ENCODE data around the gene C1QTNF2. TPM values are rescaled to one million over a fixed set of nuclear protein-coding genes. Genes with fewer than 3 reads are reported as not detected.

Gene C1QTNF2
- total and polyA plus RNA-seq, 2 of the 13 experiments (the other 11 are each of a cell fraction or from before 2014, with no cell fraction given) = not detected

DNA sequence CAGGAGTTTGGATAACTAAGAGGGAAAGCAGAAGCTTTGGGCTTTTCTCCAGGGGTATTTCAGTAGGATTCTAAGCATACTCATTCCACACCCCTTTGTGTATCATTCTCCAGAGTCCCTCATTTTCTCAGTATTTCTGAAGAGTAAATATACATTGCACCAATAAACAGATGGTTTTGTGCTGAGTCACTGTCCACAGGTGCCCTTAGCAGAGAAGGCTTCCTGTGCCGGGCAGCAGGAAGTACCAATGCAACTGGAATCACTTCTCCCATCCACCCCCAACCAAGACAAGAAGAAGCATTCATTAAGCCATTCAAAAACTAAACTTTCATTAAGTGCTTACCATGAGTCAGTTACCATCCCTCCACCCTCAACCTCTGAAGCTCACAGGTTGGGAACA lies 54.5 kb downstream of the C1QTNF2 start (continued):
- TF ChIP-seq, protein P1, sequence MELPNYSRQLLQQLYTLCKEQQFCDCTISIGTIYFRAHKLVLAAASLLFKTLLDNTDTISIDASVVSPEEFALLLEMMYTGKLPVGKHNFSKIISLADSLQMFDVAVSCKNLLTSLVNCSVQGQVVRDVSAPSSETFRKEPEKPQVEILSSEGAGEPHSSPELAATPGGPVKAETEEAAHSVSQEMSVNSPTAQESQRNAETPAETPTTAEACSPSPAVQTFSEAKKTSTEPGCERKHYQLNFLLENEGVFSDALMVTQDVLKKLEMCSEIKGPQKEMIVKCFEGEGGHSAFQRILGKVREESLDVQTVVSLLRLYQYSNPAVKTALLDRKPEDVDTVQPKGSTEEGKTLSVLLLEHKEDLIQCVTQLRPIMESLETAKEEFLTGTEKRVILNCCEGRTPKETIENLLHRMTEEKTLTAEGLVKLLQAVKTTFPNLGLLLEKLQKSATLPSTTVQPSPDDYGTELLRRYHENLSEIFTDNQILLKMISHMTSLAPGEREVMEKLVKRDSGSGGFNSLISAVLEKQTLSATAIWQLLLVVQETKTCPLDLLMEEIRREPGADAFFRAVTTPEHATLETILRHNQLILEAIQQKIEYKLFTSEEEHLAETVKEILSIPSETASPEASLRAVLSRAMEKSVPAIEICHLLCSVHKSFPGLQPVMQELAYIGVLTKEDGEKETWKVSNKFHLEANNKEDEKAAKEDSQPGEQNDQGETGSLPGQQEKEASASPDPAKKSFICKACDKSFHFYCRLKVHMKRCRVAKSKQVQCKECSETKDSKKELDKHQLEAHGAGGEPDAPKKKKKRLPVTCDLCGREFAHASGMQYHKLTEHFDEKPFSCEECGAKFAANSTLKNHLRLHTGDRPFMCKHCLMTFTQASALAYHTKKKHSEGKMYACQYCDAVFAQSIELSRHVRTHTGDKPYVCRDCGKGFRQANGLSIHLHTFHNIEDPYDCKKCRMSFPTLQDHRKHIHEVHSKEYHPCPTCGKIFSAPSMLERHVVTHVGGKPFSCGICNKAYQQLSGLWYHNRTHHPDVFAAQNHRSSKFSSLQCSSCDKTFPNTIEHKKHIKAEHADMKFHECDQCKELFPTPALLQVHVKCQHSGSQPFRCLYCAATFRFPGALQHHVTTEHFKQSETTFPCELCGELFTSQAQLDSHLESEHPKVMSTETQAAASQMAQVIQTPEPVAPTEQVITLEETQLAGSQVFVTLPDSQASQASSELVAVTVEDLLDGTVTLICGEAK (IDR thresholded peaks at IDR 0.05) = no peak
- TF ChIP-seq, protein P1 (CRISPR knock-in tag; IDR thresholded peaks at IDR 0.05) = no peak
- no peak for TF ChIP-seq ZNF816 (CRISPR knock-in tag; IDR thresholded peaks at IDR 0.05; ENCODE audit: borderline replicate concordance)
- no peak for TF ChIP-seq DR1 (CRISPR knock-in tag; IDR thresholded peaks at IDR 0.05)
- TF ChIP-seq, protein P2, sequence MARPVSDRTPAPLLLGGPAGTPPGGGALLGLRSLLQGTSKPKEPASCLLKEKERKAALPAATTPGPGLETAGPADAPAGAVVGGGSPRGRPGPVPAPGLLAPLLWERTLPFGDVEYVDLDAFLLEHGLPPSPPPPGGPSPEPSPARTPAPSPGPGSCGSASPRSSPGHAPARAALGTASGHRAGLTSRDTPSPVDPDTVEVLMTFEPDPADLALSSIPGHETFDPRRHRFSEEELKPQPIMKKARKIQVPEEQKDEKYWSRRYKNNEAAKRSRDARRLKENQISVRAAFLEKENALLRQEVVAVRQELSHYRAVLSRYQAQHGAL (CRISPR knock-in tag; IDR thresholded peaks at IDR 0.05; ENCODE audit: not compliant biosample characterization) = no peak
- TF ChIP-seq, protein P3, sequence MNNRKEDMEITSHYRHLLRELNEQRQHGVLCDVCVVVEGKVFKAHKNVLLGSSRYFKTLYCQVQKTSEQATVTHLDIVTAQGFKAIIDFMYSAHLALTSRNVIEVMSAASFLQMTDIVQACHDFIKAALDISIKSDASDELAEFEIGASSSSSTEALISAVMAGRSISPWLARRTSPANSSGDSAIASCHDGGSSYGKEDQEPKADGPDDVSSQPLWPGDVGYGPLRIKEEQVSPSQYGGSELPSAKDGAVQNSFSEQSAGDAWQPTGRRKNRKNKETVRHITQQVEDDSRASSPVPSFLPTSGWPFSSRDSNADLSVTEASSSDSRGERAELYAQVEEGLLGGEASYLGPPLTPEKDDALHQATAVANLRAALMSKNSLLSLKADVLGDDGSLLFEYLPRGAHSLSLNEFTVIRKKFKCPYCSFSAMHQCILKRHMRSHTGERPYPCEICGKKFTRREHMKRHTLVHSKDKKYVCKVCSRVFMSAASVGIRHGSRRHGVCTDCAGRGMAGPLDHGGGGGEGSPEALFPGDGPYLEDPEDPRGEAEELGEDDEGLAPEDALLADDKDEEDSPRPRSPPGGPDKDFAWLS (CRISPR knock-in tag; IDR thresholded peaks at IDR 0.05; ENCODE audit: borderline replicate concordance) = no peak
- TF ChIP-seq, protein P4, sequence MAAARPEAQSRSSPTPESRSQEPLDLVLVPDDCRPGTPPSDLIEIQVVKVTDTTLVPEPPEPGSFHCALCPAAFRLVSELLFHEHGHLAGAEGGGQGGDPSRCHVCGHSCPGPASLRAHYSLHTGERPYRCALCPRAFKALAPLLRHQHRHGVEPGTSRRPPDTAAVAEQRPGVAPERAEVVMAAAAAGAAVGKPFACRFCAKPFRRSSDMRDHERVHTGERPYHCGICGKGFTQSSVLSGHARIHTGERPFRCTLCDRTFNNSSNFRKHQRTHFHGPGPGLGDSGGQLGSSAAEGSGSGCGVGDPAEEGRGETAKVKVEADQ (CRISPR knock-in tag; IDR thresholded peaks at IDR 0.05; ENCODE audit: borderline replicate concordance) = no peak
- TF ChIP-seq, protein P5, sequence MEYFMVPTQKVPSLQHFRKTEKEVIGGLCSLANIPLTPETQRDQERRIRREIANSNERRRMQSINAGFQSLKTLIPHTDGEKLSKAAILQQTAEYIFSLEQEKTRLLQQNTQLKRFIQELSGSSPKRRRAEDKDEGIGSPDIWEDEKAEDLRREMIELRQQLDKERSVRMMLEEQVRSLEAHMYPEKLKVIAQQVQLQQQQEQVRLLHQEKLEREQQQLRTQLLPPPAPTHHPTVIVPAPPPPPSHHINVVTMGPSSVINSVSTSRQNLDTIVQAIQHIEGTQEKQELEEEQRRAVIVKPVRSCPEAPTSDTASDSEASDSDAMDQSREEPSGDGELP (IDR thresholded peaks at IDR 0.05; ENCODE audit: borderline replicate concordance, low read depth) = 0 out of 2 replicates have a peak, but pooled peaks have one; percentile 30
- peak; percentile 89 for TF ChIP-seq MAFF (IDR thresholded peaks at IDR 0.05; ENCODE audit: low read depth, low read length)
- no peak for TF ChIP-seq ZBTB1 (CRISPR knock-in tag; IDR thresholded peaks at IDR 0.05; ENCODE audit: borderline replicate concordance)
- TF ChIP-seq ZNF562 (CRISPR knock-in tag; IDR thresholded peaks at IDR 0.05; ENCODE audit: borderline replicate concordance) = no peak
- TF ChIP-seq ZNF766 (CRISPR knock-in tag; IDR thresholded peaks at IDR 0.05; ENCODE audit: borderline replicate concordance) = no peak
- TF ChIP-seq KDM5B (CRISPR knock-in tag; IDR thresholded peaks at IDR 0.05; ENCODE audit: borderline replicate concordance) = no peak
- TF ChIP-seq, protein P6, sequence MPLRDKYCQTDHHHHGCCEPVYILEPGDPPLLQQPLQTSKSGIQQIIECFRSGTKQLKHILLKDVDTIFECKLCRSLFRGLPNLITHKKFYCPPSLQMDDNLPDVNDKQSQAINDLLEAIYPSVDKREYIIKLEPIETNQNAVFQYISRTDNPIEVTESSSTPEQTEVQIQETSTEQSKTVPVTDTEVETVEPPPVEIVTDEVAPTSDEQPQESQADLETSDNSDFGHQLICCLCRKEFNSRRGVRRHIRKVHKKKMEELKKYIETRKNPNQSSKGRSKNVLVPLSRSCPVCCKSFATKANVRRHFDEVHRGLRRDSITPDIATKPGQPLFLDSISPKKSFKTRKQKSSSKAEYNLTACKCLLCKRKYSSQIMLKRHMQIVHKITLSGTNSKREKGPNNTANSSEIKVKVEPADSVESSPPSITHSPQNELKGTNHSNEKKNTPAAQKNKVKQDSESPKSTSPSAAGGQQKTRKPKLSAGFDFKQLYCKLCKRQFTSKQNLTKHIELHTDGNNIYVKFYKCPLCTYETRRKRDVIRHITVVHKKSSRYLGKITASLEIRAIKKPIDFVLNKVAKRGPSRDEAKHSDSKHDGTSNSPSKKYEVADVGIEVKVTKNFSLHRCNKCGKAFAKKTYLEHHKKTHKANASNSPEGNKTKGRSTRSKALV (CRISPR knock-in tag; IDR thresholded peaks at IDR 0.05) = no peak
